Activated CD4-positive, alpha-beta T cell treated with anti-CD3 and anti-CD28 coated beads, Interleukin-2, amount 50 U/mL, for 16 hours (primary cell): ENCODE measurements around the gene HESX1.

Experiments
- DNase-seq: peaks from one replicate; pipeline ENCODE4 v3.0.0-alpha.2; 2020

HESX1 gene

GRCh38 chr3:57199895-57200297 is at the start of gene HESX1:
HESX1 (minus strand) TSS chr3:57199978; CDS start chr3:57199918, 60 bp downstream.
- DNase-seq: no peak

GRCh38 chr3:57244946-57245345 is 45.2 kb upstream of the HESX1 start:
- no peak for DNase-seq

DNA sequence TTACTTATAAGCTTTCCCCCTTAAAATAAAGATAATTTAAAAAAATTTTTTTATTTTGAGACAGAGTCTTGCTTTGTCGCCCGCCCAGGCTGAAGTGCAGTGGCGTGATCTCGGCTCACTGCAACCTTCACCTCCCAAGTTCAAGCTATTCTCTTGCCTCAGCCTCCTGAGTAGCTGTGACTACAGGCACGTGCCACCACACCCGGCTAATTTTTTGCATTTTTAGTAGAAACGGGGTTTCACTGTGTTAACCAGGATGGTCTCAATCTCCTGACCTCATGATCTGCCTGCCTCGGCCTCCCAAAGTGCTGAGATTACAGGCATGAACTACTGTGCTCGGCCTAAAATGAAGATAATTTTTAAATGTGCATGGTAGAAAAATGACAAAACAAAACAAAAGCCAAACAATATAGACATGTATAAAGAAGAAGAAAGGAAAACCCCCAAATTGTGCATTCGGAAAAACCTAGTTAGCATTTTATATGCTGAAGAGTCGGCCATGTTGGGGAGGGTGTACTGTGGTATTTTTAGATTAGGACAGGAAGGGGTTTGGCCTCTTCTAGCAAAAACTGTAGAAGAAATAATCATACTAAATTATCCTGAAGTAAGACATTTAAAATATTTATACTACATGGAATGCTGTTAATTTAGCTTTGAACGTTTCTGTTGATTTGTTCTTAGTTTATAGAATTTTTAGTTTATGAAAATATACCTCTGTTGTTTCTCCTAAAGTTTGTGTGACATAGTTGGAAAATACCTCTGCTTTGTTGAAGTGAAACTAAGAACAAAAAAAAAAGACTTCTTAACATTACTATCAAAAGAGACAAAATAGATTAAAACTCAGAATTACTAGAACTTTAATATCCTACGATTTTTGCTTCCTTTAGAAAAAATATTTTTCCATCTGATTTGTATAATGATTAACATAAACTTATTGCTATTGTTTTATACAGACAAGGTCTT is 35.1 kb upstream of the HESX1 start:
- no peak for DNase-seq

DNA sequence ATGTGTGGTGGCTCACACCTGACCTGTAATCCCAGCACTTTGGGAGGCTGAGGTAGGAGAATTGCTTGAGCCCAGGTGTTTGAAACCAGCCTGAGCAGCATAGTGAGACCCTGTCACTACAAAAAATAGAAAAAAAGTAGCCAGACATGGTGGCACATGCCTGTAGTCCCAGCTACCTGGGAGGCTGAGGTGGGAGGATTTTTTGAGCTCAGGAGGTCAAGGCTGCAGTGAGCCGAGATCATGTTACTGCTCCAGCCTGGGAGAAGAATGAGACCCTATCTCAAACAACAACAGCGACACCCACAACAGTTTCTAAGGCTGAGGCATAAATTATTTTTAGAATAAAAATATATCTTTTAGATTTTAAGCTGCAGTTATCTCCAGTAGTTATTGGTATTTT is 34.0 kb upstream of the HESX1 start:
- DNase-seq: no peak

DNA sequence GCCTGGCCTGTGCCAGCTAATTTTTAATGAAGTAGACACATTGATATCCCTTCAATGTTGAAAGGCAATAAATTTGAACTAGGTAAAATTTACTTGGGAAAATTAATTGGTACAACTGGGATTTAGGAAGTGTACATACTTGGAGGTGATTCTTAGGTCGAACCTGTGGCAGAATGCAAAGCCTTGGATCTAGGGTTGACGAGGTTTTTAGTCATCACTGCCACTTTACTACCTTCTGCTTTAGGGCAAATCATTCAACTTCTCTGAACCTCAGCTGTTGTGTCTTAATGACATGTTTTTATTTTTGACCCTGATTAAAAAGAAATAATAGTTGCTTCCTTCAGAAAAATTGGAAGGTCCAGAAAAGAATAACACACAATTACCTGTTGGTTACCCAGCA is 30.2 kb upstream of the HESX1 start:
- no peak for DNase-seq

DNA sequence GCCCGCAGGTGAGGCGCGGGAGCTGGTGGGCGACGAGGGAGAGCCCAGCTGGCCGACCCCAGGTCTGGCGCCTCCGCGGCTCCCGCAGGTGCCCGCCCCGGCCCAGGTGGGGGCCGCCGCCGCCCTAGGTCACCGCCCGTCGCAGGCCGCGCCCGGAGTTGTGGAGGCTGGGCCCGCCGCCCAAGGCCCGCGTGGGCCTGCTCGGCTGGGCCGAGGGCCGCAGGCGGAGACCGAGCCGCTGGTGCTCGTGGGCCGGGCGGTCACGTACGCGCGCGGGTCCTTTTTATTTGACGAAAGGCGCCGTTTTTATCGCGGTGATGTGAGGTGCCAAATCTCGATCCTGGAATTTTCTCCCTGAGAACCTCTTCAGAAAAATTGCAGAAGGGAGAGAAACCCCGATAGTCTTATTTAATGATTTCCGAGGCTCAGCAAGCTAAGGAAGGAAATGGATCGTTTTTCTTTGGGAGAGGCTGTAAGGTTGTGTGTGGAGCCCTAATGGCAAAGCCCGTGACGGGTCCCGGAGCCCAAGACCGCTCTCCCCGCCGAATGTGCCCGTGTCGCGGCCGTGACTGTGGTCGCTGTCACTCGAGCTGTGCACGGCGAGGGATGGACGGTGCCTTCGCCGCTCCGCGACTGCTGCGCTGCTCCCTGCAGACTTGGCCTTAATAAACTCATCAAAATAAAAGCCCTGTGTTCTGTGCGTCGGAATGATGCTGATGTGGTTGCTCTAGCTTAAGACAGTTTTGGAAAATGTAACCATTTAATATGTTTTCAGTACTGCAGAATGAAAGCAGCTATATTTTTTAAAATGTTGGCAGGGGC is 28.4 kb upstream of the HESX1 start:
- peak; percentile 41 for DNase-seq

DNA sequence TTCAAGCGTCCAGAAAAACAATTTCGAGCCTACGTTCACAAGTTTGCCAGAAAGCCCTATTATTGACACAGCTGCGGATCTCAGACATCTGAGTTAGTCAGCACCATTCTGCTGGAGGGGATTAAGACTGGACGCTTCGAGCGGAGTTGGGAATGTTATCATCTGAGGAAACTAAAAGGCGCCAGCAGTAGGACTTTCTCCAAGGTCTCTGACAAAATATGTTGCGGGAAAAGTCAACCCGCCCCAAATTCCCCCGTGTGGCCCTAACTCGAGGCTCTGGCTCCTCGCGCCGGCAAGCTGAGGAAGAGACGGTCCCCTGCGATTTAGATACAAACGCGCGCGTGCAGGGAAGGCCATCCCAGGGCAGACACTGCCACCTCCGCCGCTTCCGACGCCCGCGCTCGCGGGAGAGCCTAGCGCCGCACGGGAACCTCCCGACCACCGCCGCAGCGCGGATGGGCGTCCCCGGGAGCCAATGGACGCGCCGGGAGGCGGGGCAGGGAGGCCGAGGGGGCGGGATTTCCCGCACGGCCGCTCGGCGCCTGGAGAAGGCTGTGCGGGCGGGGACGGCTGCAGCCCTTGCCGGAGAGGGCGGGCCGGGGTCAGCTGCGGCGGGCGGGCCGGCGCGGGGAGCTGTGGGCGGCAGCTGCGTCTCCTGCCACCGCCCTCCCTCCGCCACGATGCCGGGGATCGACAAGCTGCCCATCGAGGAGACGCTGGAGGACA is 27.6 kb upstream of the HESX1 start, which contains the start of gene APPL1:
TSS of gene APPL1 (plus strand) at position 526 of the 726 bp plus-strand sequence. CDS start at position 681, 155 bp downstream.
- peak; percentile 92 for DNase-seq

DNA sequence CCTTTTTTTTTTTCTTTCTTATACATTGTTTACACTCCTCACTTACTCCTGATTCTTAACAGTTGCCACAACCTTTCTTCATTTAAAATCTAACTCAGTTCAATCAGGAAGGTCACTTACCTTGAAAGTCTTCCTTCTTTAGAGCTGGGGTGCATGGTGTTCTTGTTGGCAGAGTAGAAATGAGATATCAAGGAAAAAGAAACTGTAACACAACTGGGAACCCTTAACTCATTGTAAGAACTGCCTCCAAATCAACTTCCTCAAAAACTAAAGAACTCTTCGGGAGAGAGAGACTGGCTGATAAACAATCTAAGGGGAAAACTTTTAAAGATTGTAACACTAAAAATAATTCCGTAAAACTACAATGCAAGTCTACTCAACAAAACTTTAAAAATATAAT is 26.4 kb upstream of the HESX1 start:
- no peak for DNase-seq

- DNase-seq: no peak
Measured at GRCh38 chr3:57224856-57225255, 25.1 kb upstream of the HESX1 start.

DNA sequence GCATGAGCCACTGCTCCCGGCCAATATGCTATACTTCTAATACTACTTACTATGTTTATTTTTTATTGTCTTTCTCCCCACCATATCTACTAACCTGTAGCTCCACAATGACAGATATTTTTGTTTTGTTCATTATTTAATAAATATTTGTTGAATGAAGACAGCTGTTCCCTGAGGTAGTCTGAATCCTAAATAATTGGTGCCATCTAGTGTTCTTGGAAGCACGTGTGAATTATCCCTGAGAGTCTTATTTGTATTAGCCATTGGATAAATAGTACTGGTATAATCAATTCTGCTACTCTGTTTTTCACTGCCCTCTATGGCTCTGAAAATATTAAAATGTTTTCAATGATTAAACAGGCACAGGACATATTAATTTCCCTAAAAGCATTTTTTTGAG is 22.1 kb upstream of the HESX1 start:
- no peak for DNase-seq

GRCh38 chr3:57206423-57206822 is 6.6 kb upstream of the HESX1 start:
- no peak for DNase-seq

GRCh38 chr3:57194641-57195040 is 5.1 kb downstream of the HESX1 start:
- no peak for DNase-seq

DNA sequence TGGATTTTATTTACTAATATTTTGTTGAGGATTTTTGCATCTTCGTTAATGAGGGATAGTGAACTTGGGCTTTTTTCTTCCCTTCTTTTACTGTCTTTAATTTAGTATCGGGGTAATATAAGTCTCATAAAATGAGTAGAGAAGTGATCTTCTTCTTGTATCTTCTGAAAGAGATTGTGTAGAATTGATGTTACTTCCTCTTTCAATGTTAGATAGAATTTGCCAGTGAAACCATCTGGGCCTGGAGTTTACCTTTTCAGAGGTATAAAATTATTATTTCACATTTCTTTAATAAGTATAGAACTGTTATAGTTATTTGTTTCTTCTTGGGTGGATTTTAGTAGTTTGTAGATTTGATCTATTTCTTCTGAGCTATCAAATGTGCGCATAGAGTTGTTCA is 7.8 kb downstream of the HESX1 start:
- no peak for DNase-seq

- DNase-seq: no peak
Measured at GRCh38 chr3:57184526-57184925, 15.3 kb downstream of the HESX1 start.

GRCh38 chr3:57179580-57180410 is 20.0 kb downstream of the HESX1 start:
- no peak for DNase-seq

GRCh38 chr3:57176045-57176444 is 23.7 kb downstream of the HESX1 start:
- no peak for DNase-seq

DNA sequence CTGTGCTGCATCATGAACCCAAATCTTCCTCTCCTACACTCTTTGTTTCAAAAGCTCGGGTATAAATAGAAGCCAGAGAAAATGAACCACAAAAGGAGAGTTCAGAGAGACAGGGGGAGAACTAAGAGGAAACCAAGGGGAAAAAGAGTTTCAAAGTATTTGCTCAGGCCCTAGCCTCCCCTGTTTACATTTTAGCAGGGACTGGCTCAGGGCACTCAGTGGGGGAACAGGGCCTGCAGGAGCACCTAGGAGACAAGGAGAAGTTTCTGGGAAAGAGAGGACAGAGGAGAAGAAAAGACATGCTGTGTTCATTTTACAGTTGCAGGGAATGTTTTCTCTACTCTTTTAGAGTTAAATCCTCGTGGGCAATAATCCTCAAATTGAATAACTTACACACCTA is 26.1 kb downstream of the HESX1 start:
- no peak for DNase-seq

GRCh38 chr3:57170946-57171345 is 28.8 kb downstream of the HESX1 start:
- no peak for DNase-seq

GRCh38 chr3:57169872-57170623 is 29.7 kb downstream of the HESX1 start:
- peak; percentile 70 for DNase-seq

GRCh38 chr3:57169108-57169507 is 30.7 kb downstream of the HESX1 start:
- no peak for DNase-seq

DNA sequence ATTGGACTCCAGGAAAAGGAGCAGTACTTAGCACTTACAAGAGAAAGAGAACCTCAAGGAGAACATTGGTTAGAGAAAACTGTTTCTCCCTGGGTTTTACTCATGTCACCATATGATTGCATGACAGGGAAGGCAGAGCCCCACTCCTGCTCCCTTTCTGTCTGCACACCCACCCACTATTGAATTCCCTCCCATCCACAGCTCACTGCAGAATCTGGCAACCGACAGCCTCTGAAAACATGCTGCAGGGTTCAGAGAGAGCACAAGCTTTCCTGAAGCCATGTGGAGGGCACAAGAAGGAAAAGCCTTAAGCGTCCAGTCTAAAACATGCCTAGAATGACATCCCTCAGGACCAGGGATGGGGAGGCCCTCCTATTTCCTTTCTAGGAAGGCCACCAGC is 31.6 kb downstream of the HESX1 start:
- no peak for DNase-seq
